Loucy (cell line): ENCODE data around the gene FHIP1B.

Experiments
- H2AFZ ChIP-seq: fragments of 200-600 bp; sonication (generic); 2 replicates; pipeline ENCODE4 v1.6.0; 2016; ENCODE audit warnings: antibody characterized with exemption, mild to moderate bottlenecking, low read length, moderate library complexity
- H3F3A ChIP-seq: fragments of 200-600 bp; 2 replicates; pipeline ENCODE4 v1.6.0; 2016; ENCODE audit warnings: antibody characterized with exemption, low read depth, mild to moderate bottlenecking
- H3K27me3 ChIP-seq: fragments of 200-600 bp; sonication (generic); 2 replicates; pipeline ENCODE4 v1.6.1; 2014; ENCODE audit warnings: low read length, mild to moderate bottlenecking; ENCODE audit not compliant: insufficient read depth, poor library complexity, severe bottlenecking
- H3K36me3 ChIP-seq: fragments of 200-600 bp; sonication (generic); 2 replicates; pipeline ENCODE4 v1.6.1; 2016; ENCODE audit warnings: low read length; ENCODE audit not compliant: insufficient read depth
- H3K4me1 ChIP-seq: fragments of 200-600 bp; sonication (generic); 2 replicates; pipeline ENCODE4 v1.5.1; 2014; ENCODE audit warnings: low read length, mild to moderate bottlenecking; ENCODE audit not compliant: insufficient read depth, poor library complexity, severe bottlenecking
- H3K4me2 ChIP-seq: fragments of 200-600 bp; sonication (generic); 2 replicates; pipeline ENCODE4 v1.6.0; 2014; ENCODE audit warnings: antibody characterized with exemption, low read length, low read depth, mild to moderate bottlenecking; ENCODE audit not compliant: poor library complexity, severe bottlenecking
- H3K4me3 ChIP-seq: fragments of 200-600 bp; sonication (generic); 2 replicates; pipeline ENCODE4 v1.5.1; 2014; ENCODE audit warnings: low read length, mild to moderate bottlenecking, mixed read lengths; ENCODE audit not compliant: poor library complexity, severe bottlenecking
- H3K79me2 ChIP-seq: fragments of 200-600 bp; sonication (generic); 2 replicates; pipeline ENCODE4 v1.6.1; 2014; ENCODE audit warnings: low read length; ENCODE audit not compliant: insufficient read depth
- H3K9ac ChIP-seq: fragments of 200-600 bp; sonication (generic); 2 replicates; pipeline ENCODE4 v1.6.0; 2014; ENCODE audit warnings: mild to moderate bottlenecking, low read depth, low read length, moderate library complexity; ENCODE audit not compliant: poor library complexity, severe bottlenecking
- H3K9me2 ChIP-seq: fragments of 200-600 bp; sonication (generic); replicated peaks from 2 replicates; pipeline ENCODE4 v1.6.1; 2016; ENCODE audit warnings: low read depth, low read length, mixed read lengths
- H3K9me3 ChIP-seq: fragments of 200-600 bp; sonication (generic); 2 replicates; pipeline ENCODE4 v1.6.1; 2014; ENCODE audit warnings: mild to moderate bottlenecking, antibody characterized with exemption, low read length, low read depth; ENCODE audit not compliant: insufficient read depth
- H4K20me1 ChIP-seq: fragments of 200-600 bp; sonication (generic); 2 replicates; pipeline ENCODE4 v1.6.0; 2014; ENCODE audit warnings: antibody characterized with exemption, low read length, mild to moderate bottlenecking; ENCODE audit not compliant: insufficient read depth, poor library complexity, severe bottlenecking
- CTCF ChIP-seq: fragments of 200-600 bp; sonication (generic); conservative IDR thresholded peaks from 2 replicates; pipeline ENCODE4 v1.5.1; 2014; ENCODE audit warnings: mild to moderate bottlenecking, antibody characterized with exemption, low read length
- EZH2phosphoT487 ChIP-seq: fragments of 200-600 bp; IDR thresholded peaks from 2 replicates; pipeline ENCODE4 v1.6.1; 2018; ENCODE audit warnings: antibody characterized with exemption, mild to moderate bottlenecking, moderate library complexity, borderline replicate concordance

FHIP1B gene

GRCh38 chr11:6216501-6216900 is 17.9 kb downstream of the FHIP1B start:
- TF ChIP-seq EZH2phosphoT487 (no peak), CTCF (no peak)
- Histone ChIP-seq H3K9me3 (no peaks in the 10 kb centered on the region), H3F3A (no peaks in the 10 kb centered on the region), H3K36me3 (peaks cover 84% of the 10 kb centered on the region), H3K27me3 (no peaks in the 10 kb centered on the region), H3K79me2 (no peaks in the 10 kb centered on the region), H3K9me2 (no peaks in the 10 kb centered on the region), H3K4me1 (no peaks in the 10 kb centered on the region), H2AFZ (no peak overlapping the region), H3K4me2 (no peak overlapping the region), H3K4me3 (no peak overlapping the region), H4K20me1 (no peaks in the 10 kb centered on the region), H3K9ac (no peak overlapping the region)

DNA sequence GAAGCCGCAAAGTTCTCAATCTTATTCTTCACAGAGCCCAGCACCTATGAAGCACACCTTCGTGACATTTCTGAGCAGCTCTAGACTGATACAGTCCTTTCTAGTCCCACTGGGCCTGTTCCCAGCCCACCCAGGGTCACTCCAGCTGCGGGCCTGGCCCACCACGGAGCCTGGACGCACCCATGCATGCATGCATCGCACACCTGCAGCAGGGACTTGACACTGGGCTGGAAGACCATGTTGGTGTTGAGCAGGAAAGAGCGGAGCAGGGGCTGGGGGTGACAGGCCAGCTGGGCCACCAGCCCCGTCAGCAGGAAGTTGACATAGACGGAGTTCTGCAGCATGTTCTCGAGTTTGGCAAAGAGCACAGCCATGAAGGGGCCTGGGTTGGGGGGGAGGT is 19.9 kb downstream of the FHIP1B start:
- no peak for TF ChIP-seq CTCF
- TF ChIP-seq EZH2phosphoT487: no peak
- H3K27me3 ChIP-seq: no peaks in the 10 kb centered on the region
- H2AFZ ChIP-seq: no peak overlapping the region
- H3F3A ChIP-seq: no peaks in the 10 kb centered on the region
- H3K4me3 ChIP-seq: no peak overlapping the region
- H3K9me3 ChIP-seq: no peaks in the 10 kb centered on the region
- H3K9ac ChIP-seq: no peak overlapping the region
- H3K36me3 ChIP-seq: peaks cover 74% of the 10 kb centered on the region; the same call in 1 of the 2 replicates
- no peaks in the 10 kb centered on the region for H4K20me1 ChIP-seq
- no peaks in the 10 kb centered on the region for H3K9me2 ChIP-seq
- H3K79me2 ChIP-seq: no peaks in the 10 kb centered on the region
- H3K4me1 ChIP-seq: no peaks in the 10 kb centered on the region
- no peak overlapping the region for H3K4me2 ChIP-seq

DNA sequence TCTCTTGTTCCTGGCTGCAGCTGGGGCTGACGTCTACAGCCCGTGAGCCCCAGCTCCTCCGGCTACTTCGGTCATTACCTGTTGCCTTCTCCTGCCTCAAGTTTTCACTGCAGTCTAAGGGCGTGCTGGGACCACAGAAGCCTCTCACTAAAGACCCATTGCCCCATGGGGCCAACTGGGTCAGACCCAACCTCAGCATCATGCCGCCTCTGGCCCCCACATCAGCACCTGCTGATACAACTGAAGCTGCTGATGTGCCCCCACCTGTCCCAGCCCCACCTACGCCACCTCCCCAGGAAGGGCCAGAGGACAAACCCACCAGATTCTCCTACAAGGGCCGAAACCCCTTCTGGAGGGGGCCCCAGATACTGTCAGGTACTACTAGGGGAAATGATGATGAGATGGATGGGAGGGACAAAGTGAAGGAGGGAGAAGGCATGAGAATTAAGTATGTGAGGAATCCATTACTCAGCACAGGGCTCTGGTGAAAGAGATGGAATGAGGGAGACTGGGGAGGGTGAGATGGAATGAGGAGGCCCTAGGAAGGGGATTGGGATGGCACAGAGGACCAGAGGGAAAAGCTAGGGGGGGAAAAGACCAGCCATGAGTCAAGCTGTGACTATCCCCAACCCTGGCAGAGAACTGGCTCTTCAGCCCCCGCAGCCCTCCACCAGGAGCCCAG is 24.0 kb downstream of the FHIP1B start:
- H3K36me3 ChIP-seq: peaks cover 33% of the 10 kb centered on the region; the same call in 1 of the 2 replicates

More for the DNA sequence above, 24.0 kb downstream of the FHIP1B start:
- no peaks in the 10 kb centered on the region for H3K79me2 ChIP-seq
- H2AFZ ChIP-seq: no peak overlapping the region
- H3K4me2 ChIP-seq: no peak overlapping the region
- no peak overlapping the region for H3K9ac ChIP-seq
- no peaks in the 10 kb centered on the region for H3K4me1 ChIP-seq
- no peak overlapping the region for H3K4me3 ChIP-seq
- no peak for TF ChIP-seq EZH2phosphoT487
- no peak for TF ChIP-seq CTCF
- no peaks in the 10 kb centered on the region for H3K27me3 ChIP-seq
- no peaks in the 10 kb centered on the region for H4K20me1 ChIP-seq
- H3K9me3 ChIP-seq: no peaks in the 10 kb centered on the region
- H3F3A ChIP-seq: no peaks in the 10 kb centered on the region
- H3K9me2 ChIP-seq: no peaks in the 10 kb centered on the region
